Pons (tissue), 1 donor: Measurements from ENCODE around the gene CCNF.

Source experiments
- DNase-seq: peaks from one replicate; pipeline ENCODE4 v3.0.0-alpha.2; 2016; ENCODE audit warnings: low spot score

CCNF gene

DNA sequence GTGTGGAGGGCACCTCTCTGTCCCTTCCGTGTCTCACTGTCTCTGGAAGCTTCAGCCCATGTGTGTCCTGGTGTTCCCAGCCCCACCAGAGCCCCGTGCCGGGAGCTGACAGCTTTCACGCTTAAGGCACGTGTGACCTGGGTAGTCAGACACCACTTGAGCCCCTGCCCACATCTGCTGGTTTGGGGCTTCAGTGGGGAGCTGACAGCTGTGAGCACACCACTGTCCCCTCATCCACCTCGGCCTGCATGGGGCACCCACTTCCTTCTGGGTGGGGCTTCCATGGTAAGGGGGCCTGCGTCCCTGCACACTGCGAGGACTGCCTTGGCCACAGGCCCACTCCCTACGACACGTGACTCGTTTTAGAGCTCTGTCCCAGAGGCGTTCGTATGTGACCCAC is 28.0 kb downstream of the CCNF start:
- no peak for DNase-seq

DNA sequence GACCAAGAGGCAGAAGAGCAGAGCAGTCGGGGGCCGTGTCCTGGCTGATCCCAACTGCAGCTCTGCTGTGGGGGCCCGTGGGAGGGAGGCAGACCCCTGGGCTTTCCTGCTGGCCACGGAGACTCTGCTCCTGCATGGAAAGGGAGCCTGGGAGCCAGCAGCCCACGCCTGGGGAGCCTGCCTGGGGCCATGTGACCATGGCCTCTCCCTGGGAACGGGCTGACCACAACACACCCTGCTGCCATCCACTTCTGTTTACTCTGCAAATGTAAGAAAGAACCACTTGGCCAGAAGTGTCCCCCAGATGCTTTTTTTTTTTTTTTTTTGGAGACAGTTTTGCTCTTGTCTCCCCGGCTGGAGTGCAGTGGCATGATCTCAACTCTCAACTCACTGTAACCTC is 28.7 kb downstream of the CCNF start:
- DNase-seq: no peak

DNA sequence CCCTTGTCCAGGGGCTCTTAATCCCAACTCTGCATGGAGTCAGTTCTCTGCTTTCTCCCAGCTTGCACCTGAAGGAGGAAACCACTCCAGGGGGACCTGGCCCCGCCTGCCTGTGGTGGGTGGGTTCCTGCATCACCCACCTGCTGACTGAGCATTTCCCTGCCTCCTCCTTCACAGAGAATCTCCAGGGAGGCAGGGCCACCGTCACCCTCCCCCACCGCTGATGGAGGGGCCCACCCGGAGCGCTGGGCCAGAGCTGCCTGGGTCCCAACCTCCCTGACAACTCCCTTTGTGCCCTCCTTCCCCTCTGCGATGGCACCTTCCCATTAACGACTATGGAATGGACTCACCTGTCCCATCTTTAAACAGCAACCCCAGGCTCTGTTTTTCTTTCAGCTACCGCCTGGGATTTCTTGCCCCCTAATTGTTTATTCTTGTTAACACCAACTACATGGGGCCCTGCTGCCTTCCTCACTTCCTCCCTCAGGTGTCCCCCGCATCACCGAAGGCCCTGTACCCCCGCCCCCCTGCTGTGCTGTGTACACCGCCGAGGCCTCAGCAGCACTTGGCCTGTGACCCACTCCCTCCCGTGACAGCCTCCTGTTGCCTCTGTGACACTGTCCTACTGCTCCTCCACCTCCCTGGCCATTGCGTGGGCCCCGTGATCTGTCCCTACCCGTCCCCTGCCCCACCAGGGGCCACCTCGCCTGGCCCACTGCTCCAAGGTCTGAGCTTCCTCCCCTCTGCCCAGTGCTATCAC is 29.8 kb downstream of the CCNF start:
- DNase-seq: no peak

DNA sequence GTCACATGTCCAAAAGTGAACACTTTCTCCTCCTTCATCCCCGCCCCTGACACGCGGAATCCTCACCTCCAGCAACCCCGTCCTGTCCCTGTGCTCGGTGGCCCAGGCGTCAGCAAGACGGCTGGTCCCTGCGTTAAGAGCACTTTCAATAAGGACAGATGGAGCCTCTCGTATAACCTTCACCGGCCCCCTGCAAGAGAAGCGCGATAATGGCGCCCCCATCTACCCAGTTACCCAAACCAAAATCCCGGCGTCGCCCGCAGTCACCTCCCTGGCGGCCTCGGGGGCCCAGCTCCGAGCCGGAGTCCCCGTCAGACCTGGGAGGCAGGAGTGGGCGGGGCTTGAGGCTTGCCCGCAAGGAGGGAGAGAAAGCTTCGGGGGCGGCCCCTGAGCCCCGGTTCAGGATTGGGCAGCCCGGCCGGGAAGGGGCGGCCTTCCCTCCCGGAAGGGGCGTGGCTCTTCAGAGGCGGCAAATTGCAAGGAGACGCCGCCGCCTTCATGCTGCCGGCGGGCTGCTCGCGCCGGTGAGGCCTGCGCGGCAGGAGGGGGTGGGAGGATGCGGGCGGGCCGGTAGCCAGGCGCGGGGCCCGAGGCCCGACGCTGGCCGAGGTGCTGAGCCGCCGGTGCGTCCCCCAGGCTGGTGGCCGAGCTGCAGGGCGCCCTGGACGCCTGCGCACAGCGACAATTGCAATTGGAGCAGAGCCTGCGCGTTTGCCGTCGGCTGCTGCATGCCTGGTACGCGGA is 30.6 kb downstream of the CCNF start, which contains the start of gene TEDC2:
TEDC2 (plus strand) TSS at position 463 of the 744 bp plus-strand sequence; CDS start at position 499, 36 bp downstream.
- DNase-seq: peak; percentile 93

DNA sequence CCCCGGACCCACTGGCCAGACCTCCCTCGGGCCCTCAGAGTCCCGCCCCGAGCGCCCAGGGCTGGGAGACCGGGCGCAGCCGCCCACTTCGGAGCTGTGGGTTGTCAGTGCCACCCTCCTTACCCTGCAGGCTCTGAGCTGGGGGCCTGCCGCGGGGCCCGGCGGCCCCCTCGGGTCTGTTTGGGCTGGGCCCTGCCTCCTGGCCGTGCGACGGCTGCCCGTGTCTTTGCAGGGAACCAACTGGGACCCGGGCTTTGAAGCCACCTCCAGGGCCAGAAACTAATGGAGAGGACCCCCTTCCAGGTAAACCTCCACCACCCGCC is 31.1 kb downstream of the CCNF start:
- DNase-seq: no peak

DNA sequence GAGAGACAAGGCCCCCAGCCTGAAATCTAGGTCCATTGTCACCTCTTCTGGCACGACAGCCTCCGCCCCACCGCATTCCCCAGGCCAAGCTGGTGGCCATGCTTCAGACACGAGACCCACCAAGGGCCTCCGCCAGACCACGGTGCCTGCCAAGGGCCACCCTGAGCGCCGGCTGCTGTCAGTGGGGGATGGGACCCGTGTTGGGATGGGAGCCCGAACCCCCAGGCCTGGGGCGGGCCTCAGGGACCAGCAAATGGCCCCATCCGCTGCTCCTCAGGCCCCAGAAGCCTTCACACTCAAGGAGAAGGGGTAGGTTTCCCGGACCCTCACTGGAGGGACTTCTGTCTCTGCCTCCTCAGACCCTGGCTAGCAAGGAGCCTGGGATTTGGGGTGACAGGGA is 31.7 kb downstream of the CCNF start:
- DNase-seq: no peak

DNA sequence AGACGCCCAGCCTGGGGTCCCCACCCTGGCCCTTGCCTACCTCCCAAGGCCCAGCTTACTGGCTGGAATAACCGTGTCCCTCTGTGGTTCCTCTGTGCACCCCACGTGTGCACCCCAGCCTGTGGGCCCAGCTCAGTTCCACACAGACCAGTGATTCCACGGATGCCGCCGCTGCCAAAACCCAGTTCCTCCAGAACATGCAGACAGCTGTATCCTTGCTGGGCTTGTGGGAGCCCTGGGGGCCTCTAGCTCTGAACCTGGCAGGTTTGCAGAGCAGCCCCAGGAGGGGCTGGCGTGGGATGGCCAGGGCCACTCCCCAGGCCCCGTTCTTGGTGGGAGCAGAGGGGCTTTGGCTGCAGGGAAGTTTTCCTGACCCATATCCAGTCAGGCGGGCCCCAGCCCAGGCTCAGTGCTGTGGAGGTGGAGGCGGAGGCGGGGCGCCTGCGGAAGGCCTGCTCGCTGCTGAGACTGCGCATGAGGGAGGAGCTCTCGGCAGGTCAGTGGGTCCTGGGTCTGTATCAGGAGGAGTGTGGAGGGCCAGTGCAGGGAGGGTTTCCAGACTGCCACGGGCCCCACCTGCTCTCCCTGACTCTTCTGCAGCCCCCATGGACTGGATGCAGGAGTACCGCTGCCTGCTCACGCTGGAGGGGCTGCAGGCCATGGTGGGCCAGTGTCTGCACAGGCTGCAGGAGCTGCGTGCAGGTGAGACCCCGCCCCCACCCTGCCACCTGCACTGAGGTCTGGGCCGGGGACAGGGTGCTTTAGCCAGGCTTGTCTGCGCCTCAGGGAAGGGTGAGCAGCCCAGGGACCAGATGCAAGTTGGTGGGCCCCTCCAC is 33.0 kb downstream of the CCNF start:
- no peak for DNase-seq

DNA sequence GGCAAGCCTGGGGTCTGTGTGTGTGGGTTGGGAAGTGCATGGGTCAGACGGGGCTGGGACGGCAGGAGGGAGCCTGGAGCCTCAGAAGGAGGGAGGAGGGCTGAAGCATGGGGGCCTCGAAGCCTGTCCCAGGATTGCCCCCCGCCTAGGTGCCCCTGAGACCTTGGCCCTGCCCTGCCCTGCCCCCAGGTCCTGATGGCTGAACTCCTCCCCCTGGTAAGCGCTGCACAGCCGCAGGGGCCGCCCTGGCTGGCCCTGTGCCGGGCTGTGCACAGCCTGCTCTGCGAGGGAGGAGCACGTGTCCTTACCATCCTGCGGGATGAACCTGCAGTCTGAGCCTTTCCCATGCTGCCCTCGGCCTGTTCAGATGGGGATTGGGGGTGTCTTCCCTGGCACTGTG is 35.1 kb downstream of the CCNF start:
- no peak for DNase-seq

DNA sequence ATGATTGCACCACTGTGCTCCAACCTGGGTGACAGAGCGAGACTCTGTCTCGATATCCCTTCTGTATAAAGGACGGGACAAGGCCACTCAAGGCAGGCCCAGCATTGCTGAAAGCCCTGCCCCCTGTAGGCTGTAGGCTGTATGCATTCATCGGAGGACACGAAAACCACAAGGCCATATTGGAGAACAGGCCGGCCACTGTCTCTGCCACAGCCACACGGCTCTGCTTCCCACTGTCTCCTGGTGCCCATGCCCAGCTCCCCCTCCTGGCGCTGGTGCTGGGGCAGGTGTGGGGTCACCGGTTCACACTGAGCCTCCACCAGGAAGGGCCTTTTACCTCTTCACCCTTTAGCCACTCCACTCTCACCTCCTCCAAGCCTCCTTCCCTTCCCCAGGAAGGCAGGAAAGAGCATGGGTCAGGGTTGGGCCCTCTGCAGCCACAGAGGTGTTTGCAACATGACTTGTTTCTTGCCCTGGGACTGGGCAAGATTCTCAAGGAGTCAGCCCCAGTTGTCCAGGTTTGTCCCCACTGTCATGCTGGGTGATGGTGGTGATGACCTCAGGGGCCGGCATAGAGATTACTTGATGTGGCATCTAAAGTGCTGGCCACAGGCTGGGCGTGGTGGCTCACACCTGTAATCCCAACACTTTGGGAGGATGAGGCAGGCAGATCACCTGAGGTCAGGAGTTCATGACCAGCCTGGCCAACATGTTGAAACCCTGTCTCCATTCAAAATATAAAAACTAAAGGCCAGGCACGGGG is 36.6 kb downstream of the CCNF start:
- DNase-seq: no peak

DNA sequence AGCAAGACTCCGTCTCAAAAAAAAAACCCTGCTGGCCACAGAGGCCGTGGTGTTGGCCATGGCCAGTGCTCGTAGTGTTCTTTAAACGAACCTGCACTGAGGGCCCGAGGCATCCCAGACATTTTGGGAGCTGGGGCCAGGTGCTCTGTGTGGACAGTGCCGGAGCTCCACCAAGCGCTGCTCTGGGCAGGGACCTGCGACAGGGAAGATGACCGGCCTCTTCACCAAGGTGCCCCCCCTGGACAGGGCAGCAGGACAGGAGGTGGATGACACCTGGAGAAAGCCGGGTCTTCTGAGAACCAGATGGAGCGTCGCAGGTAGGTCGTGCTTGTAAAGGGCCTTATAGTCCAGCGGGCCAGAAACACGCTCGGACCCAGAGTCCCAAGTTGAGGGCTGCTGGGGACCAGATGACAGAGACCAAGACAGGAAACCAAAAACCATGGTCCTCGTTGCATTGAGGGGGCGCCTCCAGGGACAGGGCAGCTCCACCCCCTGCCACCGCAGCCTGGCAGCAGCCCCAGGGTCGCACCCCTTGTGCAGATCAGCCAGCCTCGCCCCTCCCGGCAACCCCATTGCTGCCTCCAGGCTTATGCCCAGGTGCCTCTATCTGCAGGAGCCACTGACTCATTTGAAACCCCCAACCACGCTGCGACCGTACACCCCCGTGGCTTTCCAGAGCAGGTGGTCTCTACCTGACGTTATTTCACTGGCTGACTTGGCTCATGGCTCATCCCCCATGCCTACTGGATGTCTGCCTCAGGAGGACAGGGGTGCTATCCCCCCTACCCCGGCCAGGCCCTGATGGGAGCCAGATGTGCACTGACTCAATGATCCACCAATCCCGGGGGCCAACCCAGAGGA is 37.6 kb downstream of the CCNF start:
- DNase-seq: no peak

DNA sequence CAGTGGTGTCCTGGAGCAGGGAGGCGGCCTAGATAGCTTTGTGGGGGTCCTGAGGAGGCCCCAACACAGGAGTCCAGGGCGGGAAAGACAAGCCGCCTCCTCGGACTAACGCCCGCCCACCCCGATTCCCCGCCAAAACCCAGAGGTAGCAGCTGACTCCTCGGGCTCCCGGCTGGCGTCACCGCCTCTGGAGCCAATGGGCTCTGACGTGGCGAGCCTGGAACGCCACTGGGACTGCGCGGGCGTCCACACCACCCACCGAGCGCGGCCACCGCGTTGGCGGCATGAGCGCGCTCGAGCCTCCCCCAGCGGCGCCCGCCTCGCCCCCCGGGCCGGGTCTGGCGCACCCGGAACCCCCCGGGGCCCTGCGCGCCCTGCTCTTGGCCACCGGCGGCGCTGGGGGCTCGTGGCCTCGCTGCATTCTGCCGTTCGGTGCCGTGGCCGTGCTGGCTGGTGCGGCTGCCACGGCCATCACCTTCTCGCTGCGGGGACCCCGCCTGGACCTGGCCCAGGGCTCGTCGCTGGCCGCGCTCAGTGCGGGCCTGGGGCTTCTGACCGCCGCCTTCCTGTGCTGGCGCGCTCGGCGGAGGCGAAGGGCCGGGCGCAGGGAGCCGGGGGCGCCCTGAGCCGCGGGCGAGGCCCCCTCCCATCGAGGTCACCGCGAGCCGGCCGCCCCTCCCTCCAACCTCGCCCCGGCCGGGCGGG is 38.4 kb downstream of the CCNF start:
- DNase-seq: no peak

DNA sequence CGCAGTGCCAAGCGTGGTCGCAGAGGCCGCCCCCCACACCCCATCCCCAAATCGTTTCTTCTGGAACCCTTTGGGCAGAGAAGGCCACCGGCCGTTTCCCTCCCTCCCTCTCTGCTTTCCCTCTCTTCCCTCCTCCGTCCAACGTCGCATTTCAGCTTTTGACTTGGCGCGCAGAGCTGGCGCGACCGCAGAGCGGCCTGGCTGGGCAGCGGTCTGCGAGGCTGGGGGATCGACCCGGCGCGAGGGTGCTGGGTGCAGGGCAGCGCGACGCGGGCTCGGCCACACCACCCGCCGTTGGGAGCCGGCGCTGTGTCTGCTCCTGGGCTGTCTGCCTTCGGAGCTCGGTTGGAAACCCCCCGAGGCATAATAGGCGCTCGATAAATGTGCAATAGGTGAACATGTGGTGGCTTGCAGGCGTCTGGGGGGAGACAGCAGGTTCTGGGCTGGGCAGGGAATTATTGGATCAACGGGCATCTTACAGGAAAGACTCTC is 39.0 kb downstream of the CCNF start:
- DNase-seq: no peak

DNA sequence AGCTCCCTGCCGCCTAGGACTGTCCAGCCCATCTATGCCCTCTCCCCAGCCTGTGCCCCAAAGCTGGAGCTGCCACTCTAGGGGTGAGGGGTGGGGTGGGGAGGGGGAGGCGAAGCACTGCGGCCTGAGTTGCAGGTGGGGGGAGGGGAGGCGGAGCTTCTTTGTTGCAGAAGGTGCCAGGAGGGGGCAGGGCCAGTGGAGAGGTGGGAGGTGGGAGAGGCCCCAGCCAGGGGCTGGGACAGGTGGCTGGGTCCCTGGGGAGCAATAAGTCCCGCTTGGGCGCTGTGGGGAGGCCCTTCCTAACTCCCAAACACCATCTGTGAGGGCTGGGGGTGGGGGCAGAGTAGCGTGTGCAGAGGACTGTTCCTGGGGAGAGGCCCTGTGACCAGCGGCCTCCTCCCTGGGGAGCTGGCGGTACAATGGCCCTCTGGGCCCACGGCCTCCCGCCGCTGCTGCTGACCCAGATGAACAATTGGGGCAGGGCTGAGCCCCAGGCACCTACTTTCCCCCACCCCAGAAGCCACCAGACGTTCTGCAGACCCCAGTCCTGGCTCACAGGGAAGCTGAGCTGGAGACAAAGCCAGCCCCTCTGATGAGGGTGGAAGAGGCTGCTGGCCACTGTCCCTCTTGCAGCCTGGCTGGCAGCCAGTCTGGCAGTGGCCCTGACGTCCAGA is 39.6 kb downstream of the CCNF start:
- peak; percentile 59 for DNase-seq

DNA sequence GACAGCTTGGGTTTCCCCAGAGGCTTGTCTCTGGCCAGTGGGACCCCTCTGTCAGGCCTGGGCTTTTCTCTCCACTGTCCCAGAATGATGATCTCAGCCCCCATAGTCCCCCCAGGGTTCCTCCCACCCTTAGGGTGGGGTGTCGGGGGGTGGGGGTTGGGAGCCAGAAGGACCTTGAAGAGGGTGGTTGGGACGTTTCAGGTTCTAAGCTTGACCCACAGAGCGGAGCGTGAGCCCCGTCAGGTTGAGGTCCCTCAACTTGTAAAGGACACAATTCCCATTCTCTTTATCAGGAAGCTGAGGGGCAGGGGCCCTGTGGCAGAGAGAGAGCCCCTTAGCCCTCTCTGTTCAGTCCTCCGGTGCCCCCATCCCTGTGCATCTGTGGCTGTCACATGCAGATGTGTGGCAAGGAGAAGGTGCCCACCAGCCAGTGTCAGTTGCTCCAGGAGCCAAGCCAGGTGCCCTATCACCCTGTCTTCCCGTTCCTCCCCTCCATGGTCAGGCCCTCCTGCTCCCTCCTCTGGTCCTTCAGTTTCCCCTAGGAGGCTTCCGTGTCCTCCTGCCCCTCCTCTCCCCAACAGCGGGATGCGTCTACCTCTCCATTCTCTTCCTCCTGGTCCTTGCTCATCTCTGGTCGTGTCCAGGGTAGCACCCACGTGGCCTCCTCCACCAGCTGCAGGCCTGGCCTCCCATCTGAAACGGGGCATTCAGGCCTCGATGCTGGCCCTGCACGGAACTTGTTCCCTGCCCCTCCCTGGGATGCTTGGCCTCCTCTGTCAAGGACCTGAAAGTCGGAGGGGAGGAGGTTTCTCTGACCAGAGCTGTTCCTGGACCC is 40.4 kb downstream of the CCNF start:
- DNase-seq: no peak

DNA sequence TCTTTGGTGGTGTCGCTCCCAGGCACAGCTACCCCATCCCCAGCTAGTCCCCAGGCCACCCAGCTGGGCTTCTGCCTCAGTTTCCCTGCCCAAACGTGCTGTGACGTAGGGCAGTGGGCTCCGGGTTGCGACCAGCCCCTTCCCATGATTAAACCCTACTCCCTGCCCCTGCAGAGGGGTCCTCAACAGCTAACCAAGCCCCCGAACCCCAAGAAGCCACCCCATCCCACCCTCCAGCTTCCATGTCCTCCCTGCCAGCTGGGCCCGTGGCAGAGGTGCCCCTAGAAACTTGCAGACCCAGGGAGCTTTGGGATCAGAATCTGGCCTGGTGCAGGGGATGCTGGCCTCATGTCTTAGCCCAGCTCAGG is 41.0 kb downstream of the CCNF start:
- DNase-seq: no peak

DNA sequence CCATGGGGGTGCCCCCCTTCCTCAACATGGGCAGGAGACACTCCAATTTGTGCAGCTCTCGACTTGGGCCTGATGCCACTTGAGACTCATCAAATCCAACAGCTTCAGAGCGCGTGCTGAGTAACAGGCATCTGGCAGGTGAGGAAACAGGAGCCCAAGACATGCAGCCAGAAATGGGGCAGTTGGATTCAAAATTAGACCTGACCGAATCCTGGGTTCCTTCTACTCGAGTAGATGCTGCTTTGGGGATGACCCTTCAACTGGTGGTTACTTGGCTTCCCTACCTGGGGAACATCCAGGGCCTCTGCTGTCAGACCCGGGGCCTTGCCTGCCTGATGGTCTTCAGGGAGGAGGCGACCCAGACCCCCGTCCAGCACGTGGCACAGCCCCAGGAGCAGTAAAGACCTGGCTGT is 41.4 kb downstream of the CCNF start:
- DNase-seq: no peak

DNA sequence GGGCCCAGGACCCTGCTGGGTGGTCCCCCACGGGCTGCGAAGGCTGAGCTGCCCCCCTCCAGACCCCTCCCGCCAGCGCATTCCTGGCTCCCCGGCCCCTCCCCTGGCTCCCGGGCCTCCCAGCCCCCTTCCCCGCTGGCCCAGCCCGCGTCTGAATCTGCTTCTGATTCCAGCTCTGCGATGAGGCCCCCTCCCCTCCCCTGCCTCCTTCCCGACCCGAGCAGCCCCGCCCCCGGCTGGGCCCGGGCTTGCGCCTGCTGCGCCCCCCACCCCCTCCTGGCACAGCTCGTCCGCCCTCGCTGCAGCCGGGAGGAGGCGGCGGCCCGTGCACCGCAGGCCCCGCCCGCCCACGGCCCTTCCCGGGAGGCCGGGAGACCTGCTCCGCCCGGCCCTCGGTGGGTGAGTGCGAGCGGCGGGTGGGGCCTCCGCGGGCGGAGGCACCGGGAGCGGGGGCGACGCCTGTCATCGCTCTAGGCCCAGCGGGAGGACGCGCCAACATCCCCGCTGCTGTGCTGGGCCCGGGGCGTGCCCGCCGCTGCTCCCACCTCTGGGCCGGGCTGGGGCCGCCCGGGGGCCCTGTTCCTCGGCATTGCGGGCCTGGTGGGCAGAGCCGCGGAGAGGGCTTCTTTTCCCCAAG is 41.9 kb downstream of the CCNF start, which contains the start of gene NTN3:
NTN3 (plus strand) TSS at position 282 of the 637 bp plus-strand sequence. CDS start 405 bp downstream, outside the sequence.
- DNase-seq: no peak
